Measurements from ENCODE around the gene CDC42BPB.

Gene CDC42BPB

GRCh38 chr14:102924632-102925588 lies 132.4 kb downstream of the CDC42BPB start:
- H3K4me3 ChIP-seq (ENCODE audit: insufficient read length, low read depth): no peak overlapping the region
- no peak for TF ChIP-seq YY1 (IDR thresholded peaks at IDR 0.05; ENCODE audit: insufficient read depth, insufficient read length)
- no peak for TF ChIP-seq SUZ12 (IDR thresholded peaks at IDR 0.05; ENCODE audit: extremely low read depth, insufficient read depth, insufficient read length)
- no peak for TF ChIP-seq ZNF274 (IDR thresholded peaks at IDR 0.05; ENCODE audit: low read depth, low read length)
- no peak overlapping the region for H3K9ac ChIP-seq (ENCODE audit: insufficient read length, low read depth)
- DNase-seq (ENCODE audit: low read depth, low spot score): no peak
- peaks cover 10% of the 10 kb centered on the region for H3K4me1 ChIP-seq (ENCODE audit: insufficient read depth, insufficient read length)
- no peaks in the 10 kb centered on the region for H3K36me3 ChIP-seq (ENCODE audit: insufficient read depth, insufficient read length, low read length)
- H3K9me3 ChIP-seq (ENCODE audit: insufficient read depth, low read length): no peaks in the 10 kb centered on the region
- peaks cover 27% of the 10 kb centered on the region for H3K27me3 ChIP-seq (ENCODE audit: insufficient read depth, insufficient read length)

GRCh38 chr14:102923925-102924486 lies 133.3 kb downstream of the CDC42BPB start:
- DNase-seq (ENCODE audit: low read depth, low spot score): no peak
- Histone ChIP-seq H3K4me3 (ENCODE audit: insufficient read length, low read depth) (no peak overlapping the region), H3K9me3 (ENCODE audit: insufficient read depth, low read length) (no peaks in the 10 kb centered on the region), H3K9ac (ENCODE audit: insufficient read length, low read depth) (no peak overlapping the region), H3K27me3 (ENCODE audit: insufficient read depth, insufficient read length) (peaks cover 18% of the 10 kb centered on the region), H3K4me1 (ENCODE audit: insufficient read depth, insufficient read length) (peaks cover 8% of the 10 kb centered on the region), H3K36me3 (ENCODE audit: insufficient read depth, insufficient read length, low read length) (no peaks in the 10 kb centered on the region)
- TF ChIP-seq ZNF274 (IDR thresholded peaks at IDR 0.05; ENCODE audit: low read depth, low read length) (no peak), SUZ12 (IDR thresholded peaks at IDR 0.05; ENCODE audit: extremely low read depth, insufficient read depth, insufficient read length) (no peak), YY1 (IDR thresholded peaks at IDR 0.05; ENCODE audit: insufficient read depth, insufficient read length) (no peak)

- Histone ChIP-seq H3K9ac (ENCODE audit: insufficient read length, low read depth) (no peak overlapping the region), H3K36me3 (ENCODE audit: insufficient read depth, insufficient read length, low read length) (no peaks in the 10 kb centered on the region), H3K4me3 (ENCODE audit: insufficient read length, low read depth) (no peak overlapping the region), H3K4me1 (ENCODE audit: insufficient read depth, insufficient read length) (peaks cover 8% of the 10 kb centered on the region), H3K27me3 (ENCODE audit: insufficient read depth, insufficient read length) (peaks cover 13% of the 10 kb centered on the region), H3K9me3 (ENCODE audit: insufficient read depth, low read length) (no peaks in the 10 kb centered on the region)
- no peak for DNase-seq (ENCODE audit: low read depth, low spot score)
- TF ChIP-seq ZNF274 (IDR thresholded peaks at IDR 0.05; ENCODE audit: low read depth, low read length) (no peak), YY1 (IDR thresholded peaks at IDR 0.05; ENCODE audit: insufficient read depth, insufficient read length) (no peak), SUZ12 (IDR thresholded peaks at IDR 0.05; ENCODE audit: extremely low read depth, insufficient read depth, insufficient read length) (no peak)
Measured at GRCh38 chr14:102923201-102923924, 134.0 kb downstream of the CDC42BPB start.

- TF ChIP-seq ZNF274 (IDR thresholded peaks at IDR 0.05; ENCODE audit: low read depth, low read length) (no peak), SUZ12 (IDR thresholded peaks at IDR 0.05; ENCODE audit: extremely low read depth, insufficient read depth, insufficient read length) (no peak), YY1 (IDR thresholded peaks at IDR 0.05; ENCODE audit: insufficient read depth, insufficient read length) (no peak)
- DNase-seq (ENCODE audit: low read depth, low spot score): no peak
- no peak within 1 kb of the TSS for H3K9ac ChIP-seq (ENCODE audit: insufficient read length, low read depth)
- peaks cover 10% of the 10 kb centered on the region for H3K4me1 ChIP-seq (ENCODE audit: insufficient read depth, insufficient read length)
- H3K27me3 ChIP-seq (ENCODE audit: insufficient read depth, insufficient read length): peaks cover 12% of the 10 kb centered on the region
- H3K9me3 ChIP-seq (ENCODE audit: insufficient read depth, low read length): no peaks in the 10 kb centered on the region
- H3K36me3 ChIP-seq (ENCODE audit: insufficient read depth, insufficient read length, low read length): no peaks in the 10 kb centered on the region
- H3K4me3 ChIP-seq (ENCODE audit: insufficient read length, low read depth): no peak within 1 kb of the TSS
Measured at GRCh38 chr14:102922490-102923200, 134.7 kb downstream of the CDC42BPB start, which contains the start of gene AMN. TSS of gene AMN (plus strand) at chr14:102922663. CDS start at chr14:102922689, 26 bp downstream.

GRCh38 chr14:102920998-102921304 lies 136.4 kb downstream of the CDC42BPB start:
- H3K9me3 ChIP-seq (ENCODE audit: insufficient read depth, low read length): no peaks in the 10 kb centered on the region
- no peaks in the 10 kb centered on the region for H3K27me3 ChIP-seq (ENCODE audit: insufficient read depth, insufficient read length)

GRCh38 chr14:102920273-102920997 lies 136.9 kb downstream of the CDC42BPB start:
- Histone ChIP-seq H3K27me3 (ENCODE audit: insufficient read depth, insufficient read length) (no peaks in the 10 kb centered on the region), H3K9me3 (ENCODE audit: insufficient read depth, low read length) (no peaks in the 10 kb centered on the region), H3K4me3 (ENCODE audit: insufficient read length, low read depth) (no peak overlapping the region), H3K36me3 (ENCODE audit: insufficient read depth, insufficient read length, low read length) (no peaks in the 10 kb centered on the region), H3K4me1 (ENCODE audit: insufficient read depth, insufficient read length) (peaks cover 11% of the 10 kb centered on the region), H3K9ac (ENCODE audit: insufficient read length, low read depth) (no peak overlapping the region)
- DNase-seq (ENCODE audit: low read depth, low spot score): no peak
- TF ChIP-seq ZNF274 (IDR thresholded peaks at IDR 0.05; ENCODE audit: low read depth, low read length) (no peak), SUZ12 (IDR thresholded peaks at IDR 0.05; ENCODE audit: extremely low read depth, insufficient read depth, insufficient read length) (no peak)

More at GRCh38 chr14:102920998-102921304, 136.4 kb downstream of the CDC42BPB start:
- TF ChIP-seq SUZ12 (IDR thresholded peaks at IDR 0.05; ENCODE audit: extremely low read depth, insufficient read depth, insufficient read length) (no peak), YY1 (IDR thresholded peaks at IDR 0.05; ENCODE audit: insufficient read depth, insufficient read length) (no peak)
- Histone ChIP-seq H3K4me3 (ENCODE audit: insufficient read length, low read depth) (no peak overlapping the region), H3K36me3 (ENCODE audit: insufficient read depth, insufficient read length, low read length) (no peaks in the 10 kb centered on the region), H3K9ac (ENCODE audit: insufficient read length, low read depth) (no peak overlapping the region), H3K4me1 (ENCODE audit: insufficient read depth, insufficient read length) (peaks cover 13% of the 10 kb centered on the region)
- no peak for DNase-seq (ENCODE audit: low read depth, low spot score)

All from NT2/D1 (cell line).